ENCODE results near the gene NECAB2. TPM values are rescaled to one million over a fixed set of nuclear protein-coding genes. Genes with fewer than 3 reads are reported as not detected.
"Not testable (repeated sequence)": the region's sequence is repeated elsewhere in the genome, so short reads cannot be mapped to it uniquely, and the experiment has no call there.

The NECAB2 gene
- total and polyA plus RNA-seq, 7 experiments from 2014 or later, result not detected

- ChIA-PET CTCF (interaction anchor here (1.3 kb wide), 1 partner anchor 9 kb away, joined by 3 read pairs; no protein-coding TSS in a partner anchor), POLR2A (no interaction called here)
- peaks cover 0 to 6% (median 0%) of the 10 kb centered on the region in 5 donors for H3K27me3 Mint-ChIP-seq
- Histone ChIP-seq H3K4me3 (ENCODE audit: low read length) (no peak overlapping the region), H3K9me3 (ENCODE audit: control insufficient read depth in 2 of 3, low read length in 3 of 3) (no peaks in the 10 kb centered on the region), H3K27me3 (ENCODE audit: control insufficient read depth in 2 of 2, insufficient read depth in 2 of 2, low read length in 2 of 2) (no peaks in the 10 kb centered on the region), H3K27ac (ENCODE audit: low read depth, low read length) (no peak overlapping the region), H3K36me3 (ENCODE audit: control insufficient read depth in 2 of 3, insufficient read depth in 3 of 3, low read length in 3 of 3) (no peaks in the 10 kb centered on the region), H3K4me1 (ENCODE audit: control insufficient read depth in 2 of 2, insufficient read depth in 2 of 2, low read length in 2 of 2) (peaks cover 0 to under 1% of the 10 kb centered on the region in 2 donors)
- DNase-seq, result no peak
- H3K9me3 Mint-ChIP-seq, result no peaks in the 10 kb centered on the region
- H3K4me3 Mint-ChIP-seq, result no peak overlapping the region
- intact Hi-C loops (cut with micrococcal nuclease), result no loop called here
- H3K36me3 Mint-ChIP-seq, result peaks cover 0 to 3% (median 0%) of the 10 kb centered on the region in 5 donors
- peaks cover 0 to 5% (median 0%) of the 10 kb centered on the region in 7 donors for H3K4me1 Mint-ChIP-seq
- ATAC-seq, result no peak
- H3K27ac Mint-ChIP-seq, result no peak overlapping the region
These were observed 20.3 kb upstream of the NECAB2 start for GRCh38 chr16:83947642-83948234.

- H3K27ac Mint-ChIP-seq, result no peak overlapping the region
- peaks cover 3 to 11% (median 4%) of the 10 kb centered on the region in 5 donors for H3K27me3 Mint-ChIP-seq
- no peak overlapping the region for H3K4me3 ChIP-seq (ENCODE audit: low read length)
- peaks cover 0 to 3% of the 10 kb centered on the region in 2 donors for H3K27me3 ChIP-seq (ENCODE audit: control insufficient read depth in 2 of 2, insufficient read depth in 2 of 2, low read length in 2 of 2)
- H3K4me3 Mint-ChIP-seq, result no peak overlapping the region
- H3K9me3 ChIP-seq (ENCODE audit: control insufficient read depth in 2 of 3, low read length in 3 of 3), result no peaks in the 10 kb centered on the region
- ChIA-PET POLR2A (no interaction called here), CTCF (no interaction called here)
- DNase-seq, result no peak
- H3K9me3 Mint-ChIP-seq, result no peaks in the 10 kb centered on the region
- ATAC-seq, result no peak
- H3K4me1 Mint-ChIP-seq, result peaks cover 0 to 10% (median 4%) of the 10 kb centered on the region in 7 donors
- no peaks in the 10 kb centered on the region for H3K36me3 ChIP-seq (ENCODE audit: control insufficient read depth in 2 of 3, insufficient read depth in 3 of 3, low read length in 3 of 3)
- H3K27ac ChIP-seq (ENCODE audit: low read depth, low read length), result no peak overlapping the region
- peaks cover 0 to 3% (median 0%) of the 10 kb centered on the region in 5 donors for H3K36me3 Mint-ChIP-seq
- intact Hi-C loops (cut with micrococcal nuclease), result no loop called here
- H3K4me1 ChIP-seq (ENCODE audit: control insufficient read depth in 2 of 2, insufficient read depth in 2 of 2, low read length in 2 of 2), result peaks cover 0 to 14% of the 10 kb centered on the region in 2 donors
These were observed 18.9 kb upstream of the NECAB2 start for GRCh38 chr16:83948914-83949723.

GRCh38 chr16:83949724-83950001, 18.4 kb upstream of the NECAB2 start:
- CTCF ChIA-PET, result no interaction called here
- no peaks in the 10 kb centered on the region for H3K9me3 Mint-ChIP-seq
- peaks cover 0 to 12% (median 9%) of the 10 kb centered on the region in 7 donors for H3K4me1 Mint-ChIP-seq
- peaks cover 7 to 16% (median 10%) of the 10 kb centered on the region in 5 donors for H3K27me3 Mint-ChIP-seq
- no peak for DNase-seq
- Histone ChIP-seq H3K36me3 (ENCODE audit: control insufficient read depth in 2 of 3, insufficient read depth in 3 of 3, low read length in 3 of 3) (no peaks in the 10 kb centered on the region), H3K9me3 (ENCODE audit: control insufficient read depth in 2 of 3, low read length in 3 of 3) (no peaks in the 10 kb centered on the region), H3K27ac (ENCODE audit: low read depth, low read length) (no peak overlapping the region), H3K4me1 (ENCODE audit: control insufficient read depth in 2 of 2, insufficient read depth in 2 of 2, low read length in 2 of 2) (peaks cover 0 to 14% of the 10 kb centered on the region in 2 donors), H3K27me3 (ENCODE audit: control insufficient read depth in 2 of 2, insufficient read depth in 2 of 2, low read length in 2 of 2) (peaks cover 0 to 6% of the 10 kb centered on the region in 2 donors), H3K4me3 (ENCODE audit: low read length) (no peak overlapping the region)
- H3K36me3 Mint-ChIP-seq, result peaks cover 0 to 3% (median 0%) of the 10 kb centered on the region in 5 donors
- no peak for ATAC-seq
- no peak overlapping the region for H3K4me3 Mint-ChIP-seq
- POLR2A ChIA-PET, result no interaction called here
- no peak overlapping the region for H3K27ac Mint-ChIP-seq
- intact Hi-C loops (cut with micrococcal nuclease), result loop anchor here (5.0 to 10.0 kb wide), 2 partner anchors 115 to 122 kb away; no protein-coding TSS in a partner anchor

- H3K9me3 ChIP-seq (ENCODE audit: control insufficient read depth in 2 of 3, low read length in 3 of 3); H3K27ac ChIP-seq (ENCODE audit: low read depth, low read length); H3K27ac Mint-ChIP-seq; H3K4me3 Mint-ChIP-seq; H3K27me3 ChIP-seq (ENCODE audit: control insufficient read depth in 2 of 2, insufficient read depth in 2 of 2, low read length in 2 of 2); DNase-seq; ATAC-seq; POLR2A ChIA-PET; H3K36me3 ChIP-seq (ENCODE audit: control insufficient read depth in 2 of 3, insufficient read depth in 3 of 3, low read length in 3 of 3); H3K36me3 Mint-ChIP-seq; H3K4me3 ChIP-seq (ENCODE audit: low read length); H3K9me3 Mint-ChIP-seq; CTCF ChIA-PET: not testable (repeated sequence)
- intact Hi-C loops (cut with micrococcal nuclease), result loop anchor here (5.0 to 10.0 kb wide), 2 partner anchors 114 to 124 kb away; no protein-coding TSS in a partner anchor
- peaks cover 7 to 28% (median 17%) of the 10 kb centered on the region in 5 donors for H3K27me3 Mint-ChIP-seq
- H3K4me1 ChIP-seq (ENCODE audit: control insufficient read depth in 2 of 2, insufficient read depth in 2 of 2, low read length in 2 of 2), result peaks cover 0 to 14% of the 10 kb centered on the region in 2 donors
- peaks cover 0 to 12% (median 9%) of the 10 kb centered on the region in 7 donors for H3K4me1 Mint-ChIP-seq
These were observed 17.1 kb upstream of the NECAB2 start for GRCh38 chr16:83950862-83951399.

- H3K4me1 Mint-ChIP-seq, result peaks cover 0 to 12% (median 9%) of the 10 kb centered on the region in 7 donors
- ChIA-PET POLR2A (no interaction called here), CTCF (no interaction called here)
- Histone ChIP-seq H3K9me3 (ENCODE audit: control insufficient read depth in 2 of 3, low read length in 3 of 3) (no peaks in the 10 kb centered on the region), H3K4me3 (ENCODE audit: low read length) (no peak overlapping the region), H3K27me3 (ENCODE audit: control insufficient read depth in 2 of 2, insufficient read depth in 2 of 2, low read length in 2 of 2) (peaks cover 0 to 6% of the 10 kb centered on the region in 2 donors), H3K36me3 (ENCODE audit: control insufficient read depth in 2 of 3, insufficient read depth in 3 of 3, low read length in 3 of 3) (no peaks in the 10 kb centered on the region), H3K4me1 (ENCODE audit: control insufficient read depth in 2 of 2, insufficient read depth in 2 of 2, low read length in 2 of 2) (peaks cover 0 to 14% of the 10 kb centered on the region in 2 donors), H3K27ac (ENCODE audit: low read depth, low read length) (no peak overlapping the region)
- no peak overlapping the region for H3K4me3 Mint-ChIP-seq
- peak overlapping the region in 1 of 9 donors; percentile 30 for H3K27ac Mint-ChIP-seq
- intact Hi-C loops (cut with micrococcal nuclease), result loop anchor here (5.0 to 10.0 kb wide), 2 partner anchors 113 to 124 kb away; no protein-coding TSS in a partner anchor
- H3K9me3 Mint-ChIP-seq, result no peaks in the 10 kb centered on the region
- no peaks in the 10 kb centered on the region for H3K36me3 Mint-ChIP-seq
- DNase-seq, result no peak
- no peak for ATAC-seq
- H3K27me3 Mint-ChIP-seq, result peaks cover 7 to 34% (median 17%) of the 10 kb centered on the region in 5 donors
These were observed 16.5 kb upstream of the NECAB2 start for GRCh38 chr16:83951544-83951943.

- Mint-ChIP-seq H3K4me1 (peaks cover 0 to 12% (median 9%) of the 10 kb centered on the region in 7 donors), H3K27me3 (peaks cover 7 to 36% (median 17%) of the 10 kb centered on the region in 5 donors), H3K27ac (no peak overlapping the region), H3K4me3 (peak overlapping the region in 2 of 10 donors; percentile 68 to 86), H3K9me3 (no peaks in the 10 kb centered on the region), H3K36me3 (no peaks in the 10 kb centered on the region)
- CTCF ChIA-PET, result no interaction called here
- no peak overlapping the region for H3K4me3 ChIP-seq (ENCODE audit: low read length)
- H3K27ac ChIP-seq (ENCODE audit: low read depth, low read length), result no peak overlapping the region
- H3K9me3 ChIP-seq (ENCODE audit: control insufficient read depth in 2 of 3, low read length in 3 of 3), result no peaks in the 10 kb centered on the region
- no peak for DNase-seq
- no peak for ATAC-seq
- peaks cover 0 to 14% of the 10 kb centered on the region in 2 donors for H3K4me1 ChIP-seq (ENCODE audit: control insufficient read depth in 2 of 2, insufficient read depth in 2 of 2, low read length in 2 of 2)
- H3K36me3 ChIP-seq (ENCODE audit: control insufficient read depth in 2 of 3, insufficient read depth in 3 of 3, low read length in 3 of 3), result no peaks in the 10 kb centered on the region
- H3K27me3 ChIP-seq (ENCODE audit: control insufficient read depth in 2 of 2, insufficient read depth in 2 of 2, low read length in 2 of 2), result peaks cover 0 to 6% of the 10 kb centered on the region in 2 donors
- POLR2A ChIA-PET, result no interaction called here
- intact Hi-C loops (cut with micrococcal nuclease), result loop anchor here (2.0 to 10.0 kb wide), 3 partner anchors 112 to 234 kb away; partner anchors contain the start of gene TAF1C (in 1 of the 2)
These were observed 15.5 kb upstream of the NECAB2 start for GRCh38 chr16:83952587-83952939.

All from naive thymus-derived CD4-positive, alpha-beta T cell (primary cell).